ENCODE results near the gene HMGN3.

HMGN3 gene

DNA sequence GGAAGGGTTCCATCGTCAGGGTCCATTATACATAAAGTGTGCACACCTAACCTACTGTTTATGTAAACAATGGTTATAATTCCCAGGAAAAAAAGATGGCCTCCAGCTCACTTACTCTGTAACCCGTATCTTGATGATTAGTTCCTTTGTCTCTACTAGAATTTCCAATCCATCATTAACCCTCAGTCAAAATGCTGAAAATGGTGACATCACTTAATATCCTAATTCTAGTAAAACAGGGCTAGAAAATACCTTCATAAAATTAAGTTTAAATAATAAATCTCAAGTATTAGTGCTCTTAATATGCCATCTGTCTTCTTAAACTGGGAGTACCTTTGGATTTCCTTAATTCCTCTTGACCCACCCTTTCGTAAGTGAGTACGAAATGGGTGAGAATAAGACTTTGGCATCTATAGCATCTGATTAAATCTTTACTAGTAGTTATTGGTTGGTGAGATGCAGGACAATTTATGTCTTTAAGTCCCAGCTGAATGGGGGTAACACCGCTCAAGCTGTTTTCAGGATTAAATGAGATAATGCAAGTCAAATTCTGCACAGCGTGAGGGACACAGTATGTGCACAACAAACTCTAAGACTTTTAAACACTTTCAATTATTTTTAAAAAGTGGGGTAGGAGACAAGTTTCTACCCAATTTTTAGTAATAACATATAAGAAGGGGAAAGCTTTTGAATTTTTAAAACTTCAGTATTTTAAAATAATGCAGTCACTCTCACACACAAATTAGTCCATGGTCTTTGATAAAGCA is 1.6 kb downstream of the HMGN3 start:
- DNase-seq (ENCODE audit: low spot score), result no peak

- no peak for DNase-seq (ENCODE audit: low spot score)
Measured at GRCh38 chr6:79231666-79232065, 2.8 kb downstream of the HMGN3 start.

GRCh38 chr6:79231101-79231500 is 3.4 kb downstream of the HMGN3 start:
- no peak for DNase-seq (ENCODE audit: low spot score)

DNA sequence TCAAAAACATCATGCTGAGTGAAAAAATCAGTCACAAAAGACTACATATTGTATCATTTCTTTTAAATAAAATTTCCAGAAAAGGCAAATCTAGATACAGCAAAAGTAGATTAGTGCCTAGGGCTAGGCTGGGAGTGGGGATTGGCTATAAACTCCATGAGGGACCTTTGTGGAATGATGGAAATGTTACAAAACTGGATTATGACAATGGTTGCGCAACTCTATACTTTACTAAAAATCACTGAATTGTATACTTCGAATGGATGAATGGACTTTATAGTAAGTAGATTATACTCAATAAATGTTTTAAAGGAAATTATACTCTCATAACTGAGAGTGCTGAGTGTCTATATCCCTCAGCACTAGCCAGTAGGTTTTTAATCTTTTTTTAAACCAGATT is 4.3 kb downstream of the HMGN3 start:
- DNase-seq (ENCODE audit: low spot score), result no peak

DNA sequence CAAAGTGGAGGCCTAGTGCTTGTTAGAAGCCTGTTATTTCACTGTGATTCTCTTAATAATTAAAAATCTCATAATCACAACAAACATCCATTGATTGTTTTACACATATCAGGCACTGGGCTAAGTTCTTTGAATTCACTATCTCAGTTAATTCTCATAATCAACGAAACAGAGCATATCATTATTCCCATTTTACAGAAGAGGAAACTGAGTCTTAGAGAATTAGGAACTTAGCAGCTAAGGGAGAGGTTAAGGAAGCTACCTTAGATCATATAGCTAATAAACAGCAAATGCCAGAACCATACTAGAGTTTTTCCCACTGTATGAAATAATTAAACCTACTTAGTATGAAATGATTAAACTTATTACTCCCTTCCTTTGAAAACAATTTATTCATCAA is 7.0 kb downstream of the HMGN3 start:
- DNase-seq (ENCODE audit: low spot score), result no peak

- no peak for DNase-seq (ENCODE audit: low spot score)
Measured at GRCh38 chr6:79226660-79227059, 7.8 kb downstream of the HMGN3 start.

DNA sequence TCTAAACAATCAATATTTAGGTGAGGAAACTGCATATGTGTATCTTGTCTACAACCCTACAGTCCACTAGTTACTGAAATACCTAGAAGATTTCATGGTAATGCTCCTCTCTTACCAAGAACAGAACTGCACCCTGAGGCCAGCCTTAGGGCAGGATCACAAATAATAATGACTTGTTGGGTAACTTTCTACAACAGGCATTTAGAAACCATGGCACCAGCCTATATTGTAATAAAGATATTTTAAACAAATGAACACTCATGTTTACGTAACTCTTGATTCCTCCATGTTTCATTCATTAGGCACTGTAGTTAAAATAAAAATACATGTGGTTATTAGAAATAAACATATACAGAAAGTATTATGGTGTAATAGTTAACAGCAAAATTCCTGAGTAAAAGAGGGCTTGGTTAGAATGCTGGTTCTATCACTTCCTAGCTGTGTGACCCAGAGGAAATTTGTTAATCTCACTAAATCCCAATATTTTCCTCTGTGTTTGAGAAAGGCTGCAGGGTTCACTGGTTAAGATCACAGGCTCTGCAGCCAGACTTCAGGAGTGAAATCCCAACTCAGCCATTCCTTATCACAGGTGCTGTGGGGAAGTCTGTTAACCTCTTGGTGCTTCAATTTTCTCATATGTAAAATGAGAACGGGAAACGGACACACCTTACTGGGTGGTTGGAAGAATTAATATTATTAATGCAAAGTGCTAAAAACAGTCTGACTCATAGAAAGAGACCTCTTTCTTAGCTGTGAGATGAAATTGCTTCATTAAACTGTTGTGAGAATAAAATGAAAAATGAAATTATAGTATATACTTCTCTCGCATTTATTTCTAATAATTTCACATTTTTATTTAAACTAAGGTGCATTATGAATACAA is 8.5 kb downstream of the HMGN3 start:
- DNase-seq (ENCODE audit: low spot score), result no peak

DNA sequence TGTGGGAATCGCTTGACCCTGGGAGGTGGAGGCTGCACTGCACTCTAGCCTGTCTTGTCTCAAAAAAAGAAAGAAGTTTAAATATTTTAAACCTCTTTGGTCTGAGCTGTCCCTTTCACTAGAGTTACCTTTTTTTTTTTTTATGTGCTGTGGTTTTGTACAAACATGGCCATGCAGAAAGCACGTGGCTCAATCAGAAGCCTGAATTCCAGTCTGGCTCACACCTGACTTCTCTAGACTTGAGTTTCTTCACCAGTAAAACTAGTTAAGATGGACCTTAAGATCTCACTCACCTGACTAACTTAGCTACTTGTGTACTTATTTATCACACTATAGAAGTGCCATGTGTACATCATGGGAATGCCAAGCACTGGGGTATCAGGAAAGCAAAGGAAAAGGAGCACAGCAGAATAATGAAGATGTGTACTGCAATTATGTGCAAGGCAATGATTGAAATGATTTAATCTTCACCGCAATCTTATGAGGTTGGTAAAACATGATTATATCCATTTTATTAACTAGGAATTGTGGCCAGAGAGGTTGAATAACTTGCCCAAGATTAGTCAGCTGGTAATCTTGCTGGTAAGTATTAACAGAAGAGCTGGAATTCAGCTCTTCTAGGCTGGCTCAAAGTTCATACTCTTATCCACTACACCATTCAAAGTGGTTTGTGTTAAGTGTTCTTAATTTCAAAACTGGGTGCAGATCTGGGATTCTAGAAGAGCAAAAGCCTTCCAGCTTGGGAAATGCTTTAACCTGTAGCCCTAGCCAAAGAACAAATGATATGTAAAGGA is 10.7 kb downstream of the HMGN3 start:
- no peak for DNase-seq (ENCODE audit: low spot score)

DNA sequence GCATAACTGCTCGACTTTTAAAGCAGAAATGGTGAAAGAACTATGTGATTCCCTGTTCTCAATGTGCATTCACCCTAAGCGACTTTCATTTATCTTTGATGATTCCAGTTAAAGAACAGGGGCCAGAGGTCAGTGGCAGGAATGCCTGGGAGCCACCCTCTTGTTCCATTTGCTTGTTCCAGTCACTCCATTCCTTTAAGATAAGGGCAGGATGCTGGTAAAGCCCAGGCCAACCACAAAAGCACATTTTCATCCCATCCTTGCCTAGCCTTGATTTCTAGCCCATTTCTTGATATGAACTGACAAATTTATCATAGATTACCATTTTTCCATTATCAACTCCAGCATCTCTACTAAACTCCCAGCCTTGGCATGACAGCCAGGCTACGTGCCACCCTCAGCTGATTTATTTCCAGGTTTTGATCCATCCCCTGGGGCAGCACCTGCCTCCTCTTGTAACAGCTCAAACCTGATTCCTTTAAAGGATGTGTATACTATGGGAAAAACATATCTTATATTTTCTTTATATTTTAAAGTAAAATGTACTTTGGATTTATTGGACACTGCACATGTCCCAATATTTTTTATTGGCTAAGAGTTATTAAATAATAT is 19.2 kb downstream of the HMGN3 start:
- DNase-seq (ENCODE audit: low spot score), result no peak

DNA sequence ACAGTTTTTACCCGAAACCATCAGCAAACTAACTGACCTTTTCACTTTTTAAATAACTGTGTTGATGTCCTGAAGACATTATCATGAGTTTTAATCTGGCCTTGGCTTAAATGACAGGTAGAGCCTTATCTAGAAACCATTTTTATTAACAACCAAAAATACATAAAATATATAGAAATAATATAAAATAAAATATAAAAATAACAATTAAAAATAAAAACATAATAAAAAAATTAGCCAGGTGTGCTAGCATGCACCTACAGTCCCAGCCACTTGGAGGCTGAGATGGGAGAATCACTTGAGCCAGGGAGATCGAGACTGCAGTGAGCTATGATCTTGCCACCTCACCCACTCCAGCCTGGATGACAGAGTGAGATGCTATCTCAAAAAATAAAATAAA is 21.6 kb downstream of the HMGN3 start:
- DNase-seq (ENCODE audit: low spot score), result no peak

GRCh38 chr6:79208816-79209215 is 25.7 kb downstream of the HMGN3 start:
- no peak for DNase-seq (ENCODE audit: low spot score)

DNA sequence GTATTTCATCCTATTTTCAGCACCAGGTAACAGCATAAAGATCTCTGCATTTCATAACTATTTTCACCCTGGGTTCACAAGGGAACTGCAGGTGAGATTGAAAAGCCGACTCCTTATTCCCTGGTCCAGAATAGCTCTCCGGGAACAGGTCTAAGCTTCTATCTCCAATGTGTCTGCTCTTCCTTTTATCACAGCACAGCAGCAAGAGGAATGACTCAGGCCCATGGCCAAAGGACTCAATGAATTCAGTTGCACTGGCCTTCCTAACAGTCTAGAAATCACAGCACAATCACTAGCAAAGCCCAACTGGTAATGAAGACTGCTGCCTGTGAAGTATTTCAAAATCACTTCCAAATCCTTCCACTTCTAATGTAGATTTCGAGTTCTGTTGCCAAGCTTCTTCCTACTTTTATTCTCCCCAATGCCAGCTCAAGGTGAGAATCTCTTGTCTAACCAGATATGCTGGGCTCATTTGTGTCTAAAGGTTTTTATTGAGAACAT is 30.7 kb downstream of the HMGN3 start:
- DNase-seq (ENCODE audit: low spot score), result no peak

DNA sequence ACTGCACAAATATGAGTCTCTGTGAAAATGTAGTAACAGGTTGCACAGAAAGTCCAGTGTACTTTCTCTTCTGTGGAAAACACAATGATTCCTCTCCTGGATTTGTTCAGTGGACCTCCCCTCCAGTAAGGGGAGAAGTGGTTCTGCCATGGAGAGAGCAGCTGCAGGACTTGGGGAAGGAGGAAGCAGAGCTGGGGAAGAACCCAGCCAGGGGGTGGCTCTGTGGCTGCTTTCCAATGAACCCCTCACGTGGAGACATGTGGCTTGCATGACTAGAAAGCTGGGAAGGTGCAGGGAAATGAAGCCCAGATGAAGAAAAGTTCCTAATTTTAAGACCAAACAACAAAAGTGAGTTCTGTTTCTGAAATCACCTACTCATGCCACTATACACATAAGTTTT is 31.9 kb downstream of the HMGN3 start:
- DNase-seq (ENCODE audit: low spot score), result no peak

GRCh38 chr6:79201983-79202382 is 32.5 kb downstream of the HMGN3 start:
- DNase-seq (ENCODE audit: low spot score), result no peak

- DNase-seq (ENCODE audit: low spot score), result no peak
Measured at GRCh38 chr6:79201143-79201542, 33.3 kb downstream of the HMGN3 start.

DNA sequence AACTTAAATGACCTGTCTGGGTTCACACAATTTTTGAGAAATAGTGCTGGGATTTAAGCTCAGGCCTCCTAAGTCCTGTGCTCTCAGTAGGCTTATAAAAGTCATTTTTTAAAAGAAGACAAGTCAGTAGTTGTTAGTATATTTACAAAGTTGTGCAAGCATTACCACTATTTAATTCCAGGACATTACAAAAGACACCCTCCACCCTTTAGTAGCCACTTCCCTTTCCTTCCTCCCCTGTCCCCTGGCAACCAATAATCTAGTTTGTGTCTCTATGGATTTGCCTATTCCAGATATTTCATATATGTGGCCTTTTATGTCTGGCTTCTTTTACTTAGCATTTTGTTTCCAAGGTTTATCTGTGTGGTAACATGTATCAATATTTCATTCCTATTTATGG is 37.6 kb downstream of the HMGN3 start:
- DNase-seq (ENCODE audit: low spot score), result no peak

GRCh38 chr6:79193971-79194370 is 40.5 kb downstream of the HMGN3 start:
- DNase-seq (ENCODE audit: low spot score), result no peak

GRCh38 chr6:79189760-79190350 is 44.6 kb downstream of the HMGN3 start:
- DNase-seq (ENCODE audit: low spot score), result no peak

GRCh38 chr6:79188885-79189480 is 45.5 kb downstream of the HMGN3 start:
- DNase-seq (ENCODE audit: low spot score), result peak; percentile 25

DNA sequence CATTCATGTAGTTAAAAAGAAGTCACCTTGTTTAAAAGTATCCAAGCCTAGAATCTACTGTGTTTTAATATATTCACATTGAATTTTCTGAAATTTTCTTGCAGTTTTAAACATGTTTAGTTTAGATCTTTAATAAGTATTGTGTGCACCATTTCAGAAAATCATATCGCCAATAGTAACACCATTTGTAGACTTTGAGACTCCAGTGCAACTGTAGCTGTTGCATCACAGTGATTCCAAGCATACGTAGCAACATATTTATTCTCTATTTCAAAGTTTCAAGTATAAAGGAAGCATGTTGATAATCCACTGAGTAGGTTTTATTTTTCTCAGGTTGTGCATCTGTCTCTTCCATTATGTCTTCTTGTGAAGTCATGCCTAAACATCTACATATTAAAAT is 46.4 kb downstream of the HMGN3 start:
- no peak for DNase-seq (ENCODE audit: low spot score)

- no peak for DNase-seq (ENCODE audit: low spot score)
Measured at GRCh38 chr6:79186564-79186963, 47.9 kb downstream of the HMGN3 start.

All from cerebellar cortex (tissue), 1 donor.